Liver (tissue), 3 donors: ENCODE results near the gene ATP11A.

Experiments used
- ATF3 ChIP-seq: IDR thresholded peaks from 2 replicates; pipeline ENCODE4 v1.6.1; 2016; ENCODE audit warnings: antibody characterized with exemption
- CTCF ChIP-seq: fragments of 150-350 bp; IDR thresholded peaks from 2 replicates; pipeline ENCODE4 v1.5.1; 2017; ENCODE audit warnings: improper control_type of control experiment, low read depth, low read length; ENCODE audit not compliant: missing input control
- GABPA ChIP-seq, 2 donors: IDR thresholded peaks in 1 of 2; conservative IDR thresholded peaks in 1 of 2; 2 replicates each; pipeline ENCODE4 v1.6.1; 2016; ENCODE audit warnings: antibody characterized with exemption in 2 of 2, mild to moderate bottlenecking in 1 of 2, moderate library complexity in 1 of 2
- JUND ChIP-seq, 2 donors: IDR thresholded peaks; 2 replicates each; pipeline ENCODE4 v1.6.1; 2016; ENCODE audit warnings: antibody characterized with exemption in 2 of 2
- MAX ChIP-seq: IDR thresholded peaks from 2 replicates; pipeline ENCODE4 v1.6.1; 2016; ENCODE audit warnings: antibody characterized with exemption
- NR2F2 ChIP-seq: IDR thresholded peaks from 2 replicates; pipeline ENCODE4 v1.6.1; 2016; ENCODE audit warnings: antibody characterized with exemption
- RAD21 ChIP-seq, 2 donors: IDR thresholded peaks; 2 replicates each; pipeline ENCODE4 v1.6.1; 2016; ENCODE audit warnings: antibody characterized with exemption in 2 of 2, mild to moderate bottlenecking in 2 of 2
- RXRA ChIP-seq, 2 donors: IDR thresholded peaks; 2 replicates each; pipeline ENCODE4 v1.6.1; 2017 to 2018; ENCODE audit warnings: antibody characterized with exemption in 2 of 2, mild to moderate bottlenecking in 1 of 2
- SP1 ChIP-seq: IDR thresholded peaks from 2 replicates; pipeline ENCODE4 v1.6.1; 2018; ENCODE audit warnings: antibody characterized with exemption, mild to moderate bottlenecking
- TAF1 ChIP-seq: conservative IDR thresholded peaks from 2 replicates; pipeline ENCODE4 v1.6.1; 2016; ENCODE audit warnings: antibody characterized with exemption, mild to moderate bottlenecking
- YY1 ChIP-seq: IDR thresholded peaks from 2 replicates; pipeline ENCODE4 v1.6.1; 2016; ENCODE audit warnings: antibody characterized with exemption, mild to moderate bottlenecking
- TF ChIP-seq, protein P1 (sequence below): IDR thresholded peaks from 2 replicates; pipeline ENCODE4 v1.6.1; 2016; ENCODE audit warnings: antibody characterized with exemption
- donor health status: healthy.
- donor health status: healthy.

- TF ChIP-seq CTCF (no peak), TAF1 (no peak), SP1 (no peak), GABPA (IDR thresholded peaks at IDR 0.05 in 1 of 2, conservative IDR thresholded peaks at IDR 0.05 in 1 of 2) (no peak), JUND (IDR thresholded peaks at IDR 0.05) (no peak), ATF3 (no peak), RAD21 (IDR thresholded peaks at IDR 0.05) (no peak), YY1 (no peak), RXRA (IDR thresholded peaks at IDR 0.05) (no peak), NR2F2 (no peak), MAX (no peak)
- TF ChIP-seq, protein P1, sequence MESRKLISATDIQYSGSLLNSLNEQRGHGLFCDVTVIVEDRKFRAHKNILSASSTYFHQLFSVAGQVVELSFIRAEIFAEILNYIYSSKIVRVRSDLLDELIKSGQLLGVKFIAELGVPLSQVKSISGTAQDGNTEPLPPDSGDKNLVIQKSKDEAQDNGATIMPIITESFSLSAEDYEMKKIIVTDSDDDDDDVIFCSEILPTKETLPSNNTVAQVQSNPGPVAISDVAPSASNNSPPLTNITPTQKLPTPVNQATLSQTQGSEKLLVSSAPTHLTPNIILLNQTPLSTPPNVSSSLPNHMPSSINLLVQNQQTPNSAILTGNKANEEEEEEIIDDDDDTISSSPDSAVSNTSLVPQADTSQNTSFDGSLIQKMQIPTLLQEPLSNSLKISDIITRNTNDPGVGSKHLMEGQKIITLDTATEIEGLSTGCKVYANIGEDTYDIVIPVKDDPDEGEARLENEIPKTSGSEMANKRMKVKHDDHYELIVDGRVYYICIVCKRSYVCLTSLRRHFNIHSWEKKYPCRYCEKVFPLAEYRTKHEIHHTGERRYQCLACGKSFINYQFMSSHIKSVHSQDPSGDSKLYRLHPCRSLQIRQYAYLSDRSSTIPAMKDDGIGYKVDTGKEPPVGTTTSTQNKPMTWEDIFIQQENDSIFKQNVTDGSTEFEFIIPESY, result no peak
These were observed 48.8 kb downstream of the ATP11A start for GRCh38 chr13:112738606-112739005.
